H1 (cell line): Measurements from ENCODE around the gene UNC80. TPM values are rescaled to one million over a fixed set of nuclear protein-coding genes. Genes with fewer than 3 reads are reported as not detected.

Experiments
- CTCF ChIA-PET: fragments of 300-600 bp; sonication (Branson Sonifier 250); formaldehyde crosslinking; loops from one replicate; lab custom pipeline; 2021; ENCODE audit not compliant: partially characterized antibody; lab: Charles Lee
- POLR2A ChIA-PET: fragments of 300-600 bp; sonication (Branson Sonifier 250); formaldehyde crosslinking; loops from one replicate; lab custom pipeline; 2021; ENCODE audit warnings: inconsistent platforms; ENCODE audit not compliant: partially characterized antibody; lab: Charles Lee
- DNase-seq, 2 experiments: peaks; one replicate each; pipeline versions ENCODE4 v3.0.0 to v3.0.0-alpha.2; 2010 to 2022; ENCODE audit warnings: low spot score in 2 of 2, low read depth in 1 of 2, mixed read lengths in 1 of 2
- FAIRE-seq: peaks from 2 replicates; lab custom pipeline; 2011; peaks lifted over from hg19 to GRCh38; lab: Jason Lieb, UNC
- H2AFZ ChIP-seq: 2 replicates; pipeline ENCODE4 v1.8.1; 2012; ENCODE audit warnings: low read length, inconsistent platforms
- H2AK5ac ChIP-seq: 2 replicates; pipeline ENCODE4 v1.6.1; 2013; ENCODE audit warnings: low read depth, low read length
- H2BK120ac ChIP-seq: replicated peaks from 2 replicates; pipeline ENCODE3; 2013; ENCODE audit warnings: low read depth, low read length, inconsistent platforms
- H2BK12ac ChIP-seq: 2 replicates; pipeline ENCODE4 v1.6.1; 2013; ENCODE audit warnings: low read depth, low read length
- H2BK15ac ChIP-seq: 2 replicates; pipeline ENCODE4 v1.6.1; 2013; ENCODE audit warnings: low read length
- H2BK20ac ChIP-seq: 2 replicates; pipeline ENCODE4 v1.6.1; 2013; ENCODE audit warnings: low read length
- H2BK5ac ChIP-seq: 2 replicates; pipeline ENCODE4 v1.6.1; 2013; ENCODE audit warnings: low read depth, low read length
- H3K14ac ChIP-seq: 2 replicates; pipeline ENCODE4 v1.6.1; 2013; ENCODE audit warnings: inconsistent platforms; ENCODE audit not compliant: insufficient read length
- H3K18ac ChIP-seq: 2 replicates; pipeline ENCODE4 v1.6.1; 2013; ENCODE audit warnings: low read length; ENCODE audit errors: extremely low read depth
- H3K23ac ChIP-seq: 2 replicates; pipeline ENCODE4 v1.6.1; 2013; ENCODE audit warnings: inconsistent platforms; ENCODE audit not compliant: insufficient read length
- H3K23me2 ChIP-seq: 2 replicates; pipeline ENCODE4 v1.6.1; 2013; ENCODE audit warnings: low read depth, low read length
- H3K27ac ChIP-seq: 2 replicates; pipeline ENCODE4 v1.6.1; 2011; ENCODE audit warnings: low read depth, low read length, inconsistent platforms
- H3K27me3 ChIP-seq, 4 experiments: replicated peaks in 1 of 4; 1 replicate in 1 of 4; 2 replicates in 3 of 4; pipeline versions ENCODE4 v1.6.1 to v1.8.1; 2011 to 2013; ENCODE audit warnings: low read length in 3 of 4, mild to moderate bottlenecking in 3 of 4, inconsistent platforms in 2 of 4, mixed read lengths in 2 of 4, moderate library complexity in 1 of 4; ENCODE audit not compliant: control insufficient read depth in 3 of 4, insufficient read depth in 3 of 4; ENCODE audit errors: extremely low read depth in 1 of 4
- H3K36me3 ChIP-seq, 4 experiments: 2 replicates each; pipeline versions ENCODE4 v1.6.1 to v1.8.1; 2011 to 2013; ENCODE audit warnings: mild to moderate bottlenecking in 4 of 4, low read length in 3 of 4, moderate library complexity in 2 of 4, control low read depth in 1 of 4, inconsistent platforms in 1 of 4; ENCODE audit not compliant: insufficient read depth in 4 of 4, control insufficient read depth in 2 of 4
- H3K4ac ChIP-seq: replicated peaks from 2 replicates; pipeline ENCODE3; 2013; ENCODE audit warnings: low read length, low read depth, mixed read lengths, inconsistent platforms; ENCODE audit not compliant: insufficient read length
- H3K4me1 ChIP-seq, 4 experiments: replicated peaks in 1 of 4; 1 replicate in 1 of 4; 2 replicates in 3 of 4; pipeline versions ENCODE4 v1.6.1 to v1.8.1; 2011 to 2013; ENCODE audit warnings: low read length in 3 of 4, inconsistent platforms in 2 of 4, mixed read lengths in 1 of 4; ENCODE audit not compliant: insufficient read depth in 4 of 4, control insufficient read depth in 3 of 4
- H3K4me2 ChIP-seq, 2 experiments: 2 replicates each; pipeline versions ENCODE4 v1.6.1 to v1.8.1; 2011 to 2013; ENCODE audit warnings: low read depth in 2 of 2, low read length in 2 of 2, control low read depth in 1 of 2, inconsistent platforms in 1 of 2, mild to moderate bottlenecking in 1 of 2; ENCODE audit not compliant: insufficient read depth in 1 of 2
- H3K4me3 ChIP-seq, 4 experiments: fragments of 200-600, 300-600 bp in 1 of 4; sonication (generic), shearing (Covaris generic), sonication (Bioruptor Twin) in 1 of 4; 2 replicates each; pipeline versions ENCODE4 v1.5.1 to v1.8.1; 2011 to 2016; ENCODE audit warnings: low read length in 4 of 4, low read depth in 3 of 4, control low read depth in 2 of 4, inconsistent platforms in 2 of 4, mild to moderate bottlenecking in 2 of 4, mixed read lengths in 1 of 4, moderate library complexity in 1 of 4; ENCODE audit not compliant: insufficient read depth in 2 of 4; ENCODE audit errors: extremely low read depth in 1 of 4
- H3K56ac ChIP-seq: replicated peaks from 2 replicates; pipeline ENCODE3; 2013; ENCODE audit warnings: low read depth, mild to moderate bottlenecking, mixed read lengths, low read length, inconsistent platforms; ENCODE audit not compliant: insufficient read length
- H3K79me1 ChIP-seq: 2 replicates; pipeline ENCODE4 v1.6.1; 2013; ENCODE audit warnings: low read depth, low read length, control low read depth
- H3K79me2 ChIP-seq, 2 experiments: 2 replicates each; pipeline versions ENCODE4 v1.6.1 to v1.8.1; 2012 to 2013; ENCODE audit warnings: low read length in 2 of 2, mild to moderate bottlenecking in 2 of 2, inconsistent platforms in 1 of 2; ENCODE audit not compliant: insufficient read depth in 2 of 2, control insufficient read depth in 1 of 2
- H3K9ac ChIP-seq, 4 experiments: replicated peaks in 1 of 4; 1 replicate in 1 of 4; 2 replicates in 3 of 4; pipeline versions ENCODE4 v1.6.1 to v1.8.1; 2011 to 2013; ENCODE audit warnings: low read depth in 3 of 4, low read length in 3 of 4, control low read depth in 2 of 4, mild to moderate bottlenecking in 2 of 4, moderate library complexity in 2 of 4, inconsistent platforms in 1 of 4; ENCODE audit errors: extremely low read depth in 1 of 4
- H3K9me3 ChIP-seq, 2 experiments: 2 replicates each; pipeline versions ENCODE4 v1.6.1 to v1.8.1; 2012 to 2013; ENCODE audit warnings: mild to moderate bottlenecking in 2 of 2, moderate library complexity in 2 of 2, control low read depth in 1 of 2, inconsistent platforms in 1 of 2, low read depth in 1 of 2, low read length in 1 of 2, mixed read lengths in 1 of 2; ENCODE audit not compliant: insufficient read depth in 2 of 2
- H4K20me1 ChIP-seq, 2 experiments: replicated peaks in 1 of 2; 2 replicates each; pipeline versions ENCODE3 to v1.8.1; 2011 to 2013; ENCODE audit warnings: inconsistent platforms in 2 of 2, low read length in 2 of 2, mild to moderate bottlenecking in 1 of 2; ENCODE audit not compliant: insufficient read depth in 2 of 2, control insufficient read depth in 1 of 2
- H4K5ac ChIP-seq: 2 replicates; pipeline ENCODE4 v1.6.1; 2013; ENCODE audit warnings: low read length, low read depth, mixed read lengths, inconsistent platforms; ENCODE audit not compliant: insufficient read length
- H4K8ac ChIP-seq: 2 replicates; pipeline ENCODE4 v1.8.0; 2013; ENCODE audit warnings: mild to moderate bottlenecking, moderate library complexity, low read length, inconsistent platforms; ENCODE audit not compliant: insufficient read depth; ENCODE audit errors: extremely low read depth
- H4K91ac ChIP-seq: replicated peaks from 2 replicates; pipeline ENCODE3; 2013; ENCODE audit warnings: low read length, mixed read lengths, inconsistent platforms; ENCODE audit not compliant: insufficient read length
- CBX5 ChIP-seq: fragments of 300-800, 300-1000 bp; sonication (generic); IDR thresholded peaks from 2 replicates; pipeline ENCODE4 v1.7.1; 2016; ENCODE audit warnings: antibody characterized with exemption, low read length, low read depth
- CBX8 ChIP-seq: fragments of 300-800, 300-1000 bp; sonication (generic); IDR thresholded peaks from 2 replicates; pipeline ENCODE4 v1.7.1; 2016; ENCODE audit warnings: low read depth, low read length, borderline replicate concordance
- CHD2 ChIP-seq: IDR thresholded peaks from 2 replicates; pipeline ENCODE4 v1.6.1; 2012; ENCODE audit warnings: low read length, improper control_type of control experiment
- CREB1 ChIP-seq: IDR thresholded peaks from 2 replicates; pipeline ENCODE4 v1.6.1; 2012; ENCODE audit warnings: inconsistent platforms
- EP300 ChIP-seq, 2 experiments: IDR thresholded peaks; 1 replicate in 1 of 2; 2 replicates in 1 of 2; pipeline ENCODE4 v1.6.1; 2011 to 2012; ENCODE audit warnings: low read depth in 2 of 2, low read length in 2 of 2, mild to moderate bottlenecking in 2 of 2, borderline replicate concordance in 1 of 2, inconsistent platforms in 1 of 2, moderate library complexity in 1 of 2
- GTF2F1 ChIP-seq: IDR thresholded peaks from 2 replicates; pipeline ENCODE4 v1.6.1; 2012; ENCODE audit warnings: low read depth, low read length, improper control_type of control experiment, borderline replicate concordance
- HDAC6 ChIP-seq: IDR thresholded peaks from one replicate; pipeline ENCODE4 v1.7.1; 2012; ENCODE audit warnings: low read depth, mild to moderate bottlenecking, inconsistent platforms, low read length, moderate library complexity
- KDM5A ChIP-seq: fragments of 200-600 bp; IDR thresholded peaks from 2 replicates; pipeline ENCODE4 v1.7.1; 2012; ENCODE audit warnings: mild to moderate bottlenecking, low read length, inconsistent platforms, mixed read lengths
- MAFK ChIP-seq: IDR thresholded peaks from 2 replicates; pipeline ENCODE4 v1.6.1; 2012; ENCODE audit warnings: low read depth, mild to moderate bottlenecking, improper control_type of control experiment, low read length
- NANOG ChIP-seq: IDR thresholded peaks from 2 replicates; pipeline ENCODE4 v1.6.1; 2011; ENCODE audit warnings: low read length, low read depth, mild to moderate bottlenecking, inconsistent platforms; ENCODE audit not compliant: insufficient read depth, poor library complexity, severe bottlenecking
- RXRA ChIP-seq: IDR thresholded peaks from 2 replicates; pipeline ENCODE4 v1.6.1; 2011; ENCODE audit warnings: low read depth, mild to moderate bottlenecking, low read length, moderate library complexity; ENCODE audit not compliant: insufficient read depth
- SIN3A ChIP-seq, 2 experiments: IDR thresholded peaks in 1 of 2; conservative IDR thresholded peaks in 1 of 2; 2 replicates each; pipeline ENCODE4 v1.6.1; 2011 to 2012; ENCODE audit warnings: low read length in 2 of 2, improper control_type of control experiment in 1 of 2, low read depth in 1 of 2, mild to moderate bottlenecking in 1 of 2
- TAF1 ChIP-seq: IDR thresholded peaks from 2 replicates; pipeline ENCODE4 v1.6.1; 2011; ENCODE audit warnings: mild to moderate bottlenecking, low read depth, low read length
- TBP ChIP-seq: IDR thresholded peaks from 2 replicates; pipeline ENCODE4 v1.6.1; 2011; ENCODE audit warnings: low read depth, low read length, improper control_type of control experiment
- WGBS, 2 experiments: shearing (Covaris generic) in 1 of 2; methylation state at CpG; one replicate each; pipeline versions ENCODE4 v1.1.6 to v1.1.7; 2013 to 2015; ENCODE audit warnings: low lambda C conversion rate in 2 of 2, mixed read lengths in 2 of 2, inconsistent platforms in 1 of 2, low coverage in 1 of 2, missing lambda C conversion rate in 1 of 2; ENCODE audit not compliant: insufficient replicate concordance in 2 of 2, insufficient coverage in 1 of 2, insufficient read length in 1 of 2; ENCODE audit errors: extremely low coverage in 1 of 2, missing lambda C conversion rate in 1 of 2; 5-methylcytosine and 5-hydroxymethylcytosine counted together
- polyA plus RNA-seq, 7 experiments: library from polyadenylated mRNA; depleted of rRNA in 3 of 7; stranded (reverse) in 5 of 7; unstranded in 2 of 7; fragments of >200 nt in 5 of 7; fragments of 200-250 nt in 2 of 7; gene quantifications; 1 replicate in 5 of 7; 2 replicates in 1 of 7; 4 replicates in 1 of 7; pipeline versions ENCODE4 v1.2.1 to v1.2.3, GENCODE V29; 2011 to 2013; ENCODE audit warnings: missing spikeins in 2 of 7, mixed read lengths in 2 of 7
- total RNA-seq: library from RNA; stranded (reverse); fragmentation: NEBNext Ultra II Directional; extraction: Animal tissue kit (Norgen Biotek cat#: 25700); gene quantifications from 2 replicates; pipeline ENCODE4 v1.2.1, GENCODE V29; 2021

UNC80 gene
- total and polyA plus RNA-seq, 2 of the 8 experiments (the other 6 are each of a cell fraction or from before 2014, with no cell fraction given), result 0.53 to 0.56 TPM

DNA sequence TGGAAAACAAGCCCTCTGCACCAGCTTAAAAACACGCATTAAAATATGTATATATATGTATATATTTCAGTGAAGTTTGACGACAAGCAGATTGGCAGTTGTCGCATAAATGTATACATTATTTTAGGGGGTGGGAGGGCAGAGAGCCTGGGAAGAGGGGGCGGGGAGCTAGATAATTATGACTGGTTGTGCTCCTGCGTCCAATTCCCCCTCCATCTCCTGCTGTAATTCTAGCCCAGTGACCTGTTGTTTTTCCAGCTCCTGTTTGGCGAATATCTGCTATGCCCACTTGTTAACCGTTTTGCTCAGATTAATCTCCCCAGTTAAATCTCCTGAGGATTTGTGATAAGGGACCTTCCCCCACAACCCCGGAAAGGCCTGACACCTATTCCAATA lies 656 bp downstream of the UNC80 start:
- Histone ChIP-seq H3K23me2 (peaks cover 3% of the 10 kb centered on the region; the same call in 1 of the 2 replicates), H3K79me2 (no peaks in the 10 kb centered on the region), H3K4me3 (peak overlapping the region; percentile 23 to 82 (median 50); a peak in 7 of 8 replicates), H3K27me3 (peaks cover 2 to 26% (median 15%) of the 10 kb centered on the region in 4 experiments), H3K56ac (no peak overlapping the region), H3K4me1 (peaks cover 0 to 2% (median 0%) of the 10 kb centered on the region in 4 experiments; a peak in 3 of 7 replicates), H4K5ac (no peak overlapping the region), H3K9me3 (no peaks in the 10 kb centered on the region; a peak in 1 of 4 replicates), H4K91ac (no peak overlapping the region), H2AFZ (no peak overlapping the region), H2BK12ac (no peak overlapping the region), H2AK5ac (no peak overlapping the region), H3K4ac (no peak overlapping the region), H3K9ac (no peak overlapping the region), H4K8ac (no peak overlapping the region), H2BK20ac (no peak overlapping the region), H3K79me1 (no peaks in the 10 kb centered on the region), H3K27ac (no peak overlapping the region), H2BK15ac (no peak overlapping the region), H3K18ac (no peak overlapping the region), H3K4me2 (peak overlapping the region; percentile 77 to 87), H2BK5ac (no peak overlapping the region), H2BK120ac (no peak overlapping the region), H4K20me1 (no peaks in the 10 kb centered on the region), H3K36me3 (no peaks in the 10 kb centered on the region), H3K14ac (no peak overlapping the region), H3K23ac (no peak overlapping the region)
- DNase-seq, result no peak
- POLR2A ChIA-PET, result interaction anchor here (1.2 to 1.4 kb wide), 2 partner anchors 19 to 46 kb away, joined by 4 to 5 read pairs; no protein-coding TSS in a partner anchor
- no peak for FAIRE-seq
- WGBS, 2 experiments, result 22% methylated on average over 8 of the region's 8 CpGs; no CpG with 5 or more reads in 1 of the 2 experiments
- CTCF ChIA-PET, result interaction anchor here (0.6 to 1.9 kb wide), 9 partner anchors 8 to 347 kb away, joined by 3 to 11 read pairs (median 3); no protein-coding TSS in a partner anchor
- TF ChIP-seq SIN3A (conservative IDR thresholded peaks at IDR 0.05 in 1 of 2, IDR thresholded peaks at IDR 0.05 in 1 of 2; ENCODE audit: low read depth in 1 of 2, low read length in 2 of 2) (no peak), EP300 (IDR thresholded peaks at IDR 0.05; ENCODE audit: borderline replicate concordance in 1 of 2, low read depth in 2 of 2, low read length in 2 of 2) (no peak), CHD2 (no peak), TBP (no peak), RXRA (no peak), CREB1 (no peak), GTF2F1 (no peak), CBX5 (no peak), TAF1 (no peak), MAFK (no peak), CBX8 (no peak), NANOG (no peak), KDM5A (no peak), HDAC6 (no peak)
